ENCODE data around the gene PROM1.

The PROM1 gene

DNA sequence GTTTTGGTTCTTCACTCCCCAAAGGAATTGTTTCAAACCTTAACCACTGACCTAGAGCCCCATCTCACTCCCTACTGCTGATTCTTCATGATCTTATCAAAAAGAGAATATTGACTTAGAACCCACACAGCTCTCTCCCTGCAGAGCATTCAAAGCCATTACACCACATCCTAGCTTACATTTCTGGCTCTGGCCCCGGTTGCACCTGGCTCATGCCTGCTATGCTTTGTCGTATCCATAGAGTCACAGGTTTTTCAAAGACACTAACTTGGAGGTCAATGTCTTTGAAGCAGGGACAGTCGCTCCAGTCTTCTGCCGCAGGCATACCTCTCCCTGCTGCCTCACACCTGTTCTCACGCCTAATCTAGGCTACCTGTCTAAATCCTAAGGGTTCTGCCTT lies 78.1 kb downstream of the PROM1 start:
- no peak for TF ChIP-seq EZH2 (IDR thresholded peaks at IDR 0.05; ENCODE audit: borderline replicate concordance, low read depth, low read length, severe bottlenecking)
- TF ChIP-seq, protein P1, sequence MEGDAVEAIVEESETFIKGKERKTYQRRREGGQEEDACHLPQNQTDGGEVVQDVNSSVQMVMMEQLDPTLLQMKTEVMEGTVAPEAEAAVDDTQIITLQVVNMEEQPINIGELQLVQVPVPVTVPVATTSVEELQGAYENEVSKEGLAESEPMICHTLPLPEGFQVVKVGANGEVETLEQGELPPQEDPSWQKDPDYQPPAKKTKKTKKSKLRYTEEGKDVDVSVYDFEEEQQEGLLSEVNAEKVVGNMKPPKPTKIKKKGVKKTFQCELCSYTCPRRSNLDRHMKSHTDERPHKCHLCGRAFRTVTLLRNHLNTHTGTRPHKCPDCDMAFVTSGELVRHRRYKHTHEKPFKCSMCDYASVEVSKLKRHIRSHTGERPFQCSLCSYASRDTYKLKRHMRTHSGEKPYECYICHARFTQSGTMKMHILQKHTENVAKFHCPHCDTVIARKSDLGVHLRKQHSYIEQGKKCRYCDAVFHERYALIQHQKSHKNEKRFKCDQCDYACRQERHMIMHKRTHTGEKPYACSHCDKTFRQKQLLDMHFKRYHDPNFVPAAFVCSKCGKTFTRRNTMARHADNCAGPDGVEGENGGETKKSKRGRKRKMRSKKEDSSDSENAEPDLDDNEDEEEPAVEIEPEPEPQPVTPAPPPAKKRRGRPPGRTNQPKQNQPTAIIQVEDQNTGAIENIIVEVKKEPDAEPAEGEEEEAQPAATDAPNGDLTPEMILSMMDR (IDR thresholded peaks at IDR 0.05; ENCODE audit: borderline replicate concordance, extremely low read depth, low read length, poor library complexity, severe bottlenecking): no peak
- peaks cover 20% of the 10 kb centered on the region for H3K27me3 ChIP-seq (ENCODE audit: insufficient read depth, low read length, poor library complexity)
- H3K4me1 ChIP-seq (ENCODE audit: insufficient read depth, low read length): no peaks in the 10 kb centered on the region
- ATAC-seq (ENCODE audit: insufficient read depth, low read depth) (no peak), DNase-seq (no peak)
- no peak overlapping the region for H3K27ac ChIP-seq (ENCODE audit: low read length)
- no peak overlapping the region for H3K4me3 ChIP-seq (ENCODE audit: low read depth in 1 of 2, low read length in 2 of 2)
- no peak overlapping the region for H3K4me2 ChIP-seq (ENCODE audit: insufficient read depth, low read length)
- no peaks in the 10 kb centered on the region for H3K9me3 ChIP-seq (ENCODE audit: insufficient read depth, low read length, severe bottlenecking)
- no peaks in the 10 kb centered on the region for H4K20me1 ChIP-seq (ENCODE audit: insufficient read depth, low read length)
- no peaks in the 10 kb centered on the region for H3K79me2 ChIP-seq (ENCODE audit: insufficient read depth, low read length)
- H3K9ac ChIP-seq (ENCODE audit: low read depth, low read length): no peak overlapping the region
- no peaks in the 10 kb centered on the region for H3K36me3 ChIP-seq (ENCODE audit: insufficient read depth, low read length)
- no peak overlapping the region for H2AFZ ChIP-seq (ENCODE audit: low read depth, low read length)

DNA sequence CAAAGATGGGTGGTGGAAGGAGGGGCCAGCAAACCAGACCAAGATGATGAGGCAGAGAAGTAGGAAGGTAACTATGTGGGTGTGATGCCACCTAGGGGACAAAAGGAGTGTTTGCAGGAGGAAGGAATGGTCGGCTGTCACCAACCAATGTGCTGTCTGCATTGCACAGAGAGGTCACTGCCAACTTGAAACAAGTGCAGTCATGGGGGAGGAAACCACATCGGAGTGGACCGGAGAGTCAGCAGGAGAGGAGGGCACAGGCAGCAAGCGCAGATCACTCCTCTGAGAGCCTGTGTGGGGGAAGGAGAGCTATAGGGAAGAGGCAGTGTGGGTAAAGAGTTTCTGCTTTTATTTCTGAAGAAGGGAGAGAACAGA lies 82.4 kb downstream of the PROM1 start:
- Histone ChIP-seq H3K4me3 (ENCODE audit: low read depth in 1 of 2, low read length in 2 of 2) (no peak overlapping the region), H3K79me2 (ENCODE audit: insufficient read depth, low read length) (no peaks in the 10 kb centered on the region), H3K9me3 (ENCODE audit: insufficient read depth, low read length, severe bottlenecking) (no peaks in the 10 kb centered on the region), H3K36me3 (ENCODE audit: insufficient read depth, low read length) (no peaks in the 10 kb centered on the region), H3K4me2 (ENCODE audit: insufficient read depth, low read length) (no peak overlapping the region), H3K27ac (ENCODE audit: low read length) (no peak overlapping the region), H3K9ac (ENCODE audit: low read depth, low read length) (no peak overlapping the region), H4K20me1 (ENCODE audit: insufficient read depth, low read length) (no peaks in the 10 kb centered on the region), H3K27me3 (ENCODE audit: insufficient read depth, low read length, poor library complexity) (peaks cover 26% of the 10 kb centered on the region), H3K4me1 (ENCODE audit: insufficient read depth, low read length) (no peaks in the 10 kb centered on the region), H2AFZ (ENCODE audit: low read depth, low read length) (no peak overlapping the region)
- peak; percentile 96 for ATAC-seq (ENCODE audit: insufficient read depth, low read depth)
- peak; percentile 62 for DNase-seq
- TF ChIP-seq, protein P1 (IDR thresholded peaks at IDR 0.05; ENCODE audit: borderline replicate concordance, extremely low read depth, low read length, poor library complexity, severe bottlenecking): peak; percentile 99
- TF ChIP-seq EZH2 (IDR thresholded peaks at IDR 0.05; ENCODE audit: borderline replicate concordance, low read depth, low read length, severe bottlenecking): no peak

DNA sequence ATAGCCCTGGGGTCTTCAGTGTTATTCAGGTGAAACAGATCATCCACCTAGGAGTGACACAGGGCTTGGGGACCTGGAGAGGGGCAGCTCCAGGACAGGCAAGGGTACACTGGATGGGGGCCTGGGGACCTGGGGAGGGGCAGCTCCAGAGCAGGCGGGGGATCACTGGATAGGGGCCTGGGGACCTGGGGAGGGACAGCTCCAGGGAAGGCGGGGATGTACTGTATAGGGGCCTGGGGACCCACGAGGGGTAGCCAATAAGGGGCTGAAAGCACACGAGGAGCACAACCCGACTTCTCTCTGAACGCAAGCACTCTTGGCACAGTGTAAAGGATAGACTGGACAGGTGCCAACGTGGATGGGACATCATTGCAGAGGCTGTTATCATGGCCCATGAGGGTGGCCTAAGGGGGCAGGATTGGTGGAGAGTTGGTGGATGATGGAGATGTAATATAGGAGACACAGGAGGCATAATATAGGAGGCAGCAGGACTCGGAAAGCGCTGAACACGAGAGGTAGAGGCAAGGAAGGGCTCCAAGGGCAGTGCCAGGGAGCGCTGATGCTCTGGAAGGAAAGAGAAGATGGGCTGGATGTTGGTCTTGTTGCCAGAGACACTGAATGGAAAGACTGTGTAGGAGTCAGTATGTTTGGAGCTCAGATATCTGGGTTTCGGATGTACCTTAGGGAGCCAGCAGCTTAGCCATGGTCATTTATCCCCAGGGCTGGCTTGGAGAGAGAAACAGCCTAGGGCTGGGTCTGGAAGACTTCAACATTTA lies 82.9 kb downstream of the PROM1 start:
- Histone ChIP-seq H3K36me3 (ENCODE audit: insufficient read depth, low read length) (no peaks in the 10 kb centered on the region), H3K27ac (ENCODE audit: low read length) (no peak overlapping the region), H3K4me2 (ENCODE audit: insufficient read depth, low read length) (no peak overlapping the region), H3K4me1 (ENCODE audit: insufficient read depth, low read length) (no peaks in the 10 kb centered on the region), H2AFZ (ENCODE audit: low read depth, low read length) (no peak overlapping the region), H3K9me3 (ENCODE audit: insufficient read depth, low read length, severe bottlenecking) (no peaks in the 10 kb centered on the region), H4K20me1 (ENCODE audit: insufficient read depth, low read length) (no peaks in the 10 kb centered on the region), H3K9ac (ENCODE audit: low read depth, low read length) (no peak overlapping the region), H3K79me2 (ENCODE audit: insufficient read depth, low read length) (no peaks in the 10 kb centered on the region), H3K4me3 (ENCODE audit: low read depth in 1 of 2, low read length in 2 of 2) (no peak overlapping the region), H3K27me3 (ENCODE audit: insufficient read depth, low read length, poor library complexity) (peaks cover 26% of the 10 kb centered on the region)
- TF ChIP-seq, protein P1 (IDR thresholded peaks at IDR 0.05; ENCODE audit: borderline replicate concordance, extremely low read depth, low read length, poor library complexity, severe bottlenecking): no peak
- TF ChIP-seq EZH2 (IDR thresholded peaks at IDR 0.05; ENCODE audit: borderline replicate concordance, low read depth, low read length, severe bottlenecking): no peak
- ATAC-seq (ENCODE audit: insufficient read depth, low read depth): 0 out of 3 replicates have a peak, but pooled peaks have one; percentile 5
- DNase-seq: no peak

Measured in DND-41 (cell line).